Effector memory CD4-positive, alpha-beta T cell (primary cell): Measurements from ENCODE around the gene NOS3.

Experiments
- DNase-seq, 3 donors: peaks; one replicate each; pipeline ENCODE4 v3.0.0-alpha.2; 2020
- H3K27ac ChIP-seq: 2 replicates; pipeline ENCODE4 v1.7.0; 2013; ENCODE audit warnings: mild to moderate bottlenecking, low read length, moderate library complexity; ENCODE audit not compliant: insufficient read depth, poor library complexity, severe bottlenecking
- H3K27me3 ChIP-seq: replicated peaks from 2 replicates; pipeline ENCODE4 v1.7.0; 2013; ENCODE audit warnings: mild to moderate bottlenecking, low read length; ENCODE audit not compliant: insufficient read depth, control insufficient read depth, poor library complexity, severe bottlenecking
- H3K36me3 ChIP-seq: 2 replicates; pipeline ENCODE4 v1.7.0; 2013; ENCODE audit warnings: mild to moderate bottlenecking, low read length, moderate library complexity; ENCODE audit not compliant: control insufficient read depth, insufficient read depth
- H3K4me1 ChIP-seq: 2 replicates; pipeline ENCODE4 v1.7.0; 2013; ENCODE audit warnings: low read length, mild to moderate bottlenecking; ENCODE audit not compliant: control insufficient read depth, insufficient read depth, poor library complexity, severe bottlenecking
- H3K4me3 ChIP-seq: 2 replicates; pipeline ENCODE4 v1.7.0; 2013; ENCODE audit warnings: low read length, low read depth, mild to moderate bottlenecking; ENCODE audit not compliant: insufficient read depth, poor library complexity, severe bottlenecking
- H3K9me3 ChIP-seq: 2 replicates; pipeline ENCODE4 v1.7.0; 2013; ENCODE audit warnings: mild to moderate bottlenecking, low read length, moderate library complexity; ENCODE audit not compliant: control insufficient read depth

Gene NOS3

GRCh38 chr7:150973571-150974451 lies 17.0 kb upstream of the NOS3 start:
- Histone ChIP-seq H3K9me3 (no peaks in the 10 kb centered on the region), H3K27me3 (peaks cover 16% of the 10 kb centered on the region), H3K4me3 (no peak overlapping the region), H3K36me3 (no peaks in the 10 kb centered on the region), H3K4me1 (peaks cover 41% of the 10 kb centered on the region), H3K27ac (peak overlapping the region; percentile 59)
- DNase-seq: no peak

- peak overlapping the region; percentile 59 for H3K27ac ChIP-seq
- peaks cover 16% of the 10 kb centered on the region for H3K27me3 ChIP-seq
- peak overlapping the region; percentile 58 for H3K4me3 ChIP-seq
- no peaks in the 10 kb centered on the region for H3K9me3 ChIP-seq
- no peaks in the 10 kb centered on the region for H3K36me3 ChIP-seq
- H3K4me1 ChIP-seq: peaks cover 46% of the 10 kb centered on the region
- DNase-seq: peak; percentile 77 to 80 (median 78)
These were observed 16.1 kb upstream of the NOS3 start for GRCh38 chr7:150974468-150975391.

- no peak for DNase-seq
These were observed 15.1 kb upstream of the NOS3 start for GRCh38 chr7:150975536-150976319.

DNA sequence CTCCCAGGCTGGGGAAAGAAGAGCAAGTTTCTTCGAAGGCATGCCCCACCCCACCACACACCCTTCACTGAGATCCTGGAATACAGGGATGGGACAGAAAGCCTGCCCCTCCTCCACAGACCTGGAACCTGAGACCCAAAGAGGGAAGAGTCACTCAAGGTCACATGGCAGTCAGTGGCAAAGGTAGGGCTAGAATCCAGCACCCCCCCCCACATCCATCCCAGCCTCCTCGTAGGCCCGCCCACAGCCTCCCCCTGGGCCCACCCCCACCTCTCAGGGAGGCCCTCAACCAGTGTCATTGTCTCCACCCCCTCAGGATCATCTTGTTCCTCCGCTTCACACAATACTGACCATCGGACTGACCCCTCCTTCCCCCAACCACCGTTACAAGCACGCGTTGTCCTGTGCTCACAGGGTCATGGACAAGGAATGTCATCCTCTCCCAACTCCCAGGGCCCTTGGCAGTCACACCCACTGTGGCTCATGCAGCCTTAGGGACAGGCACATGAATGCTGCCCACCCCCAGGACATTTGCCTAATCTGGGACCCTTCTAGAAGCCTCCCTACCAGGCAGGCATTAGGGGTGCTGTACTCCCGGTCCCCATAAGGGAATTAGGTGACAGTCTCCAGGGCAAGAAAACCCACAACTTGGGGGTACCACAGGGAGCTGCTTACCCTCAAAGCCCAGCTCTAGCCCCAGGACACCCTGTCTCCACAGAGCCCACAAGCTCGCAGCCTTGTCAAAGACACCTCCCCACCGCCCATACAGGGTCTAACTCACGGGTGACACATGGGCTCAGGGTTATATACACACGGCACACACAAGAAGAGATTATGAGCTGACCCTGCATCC lies 14.1 kb upstream of the NOS3 start:
- no peaks in the 10 kb centered on the region for H3K36me3 ChIP-seq
- DNase-seq: no peak
- H3K4me3 ChIP-seq: peak overlapping the region; percentile 2
- peaks cover 46% of the 10 kb centered on the region for H3K4me1 ChIP-seq
- no peak overlapping the region for H3K27ac ChIP-seq
- H3K27me3 ChIP-seq: peaks cover 16% of the 10 kb centered on the region
- H3K9me3 ChIP-seq: no peaks in the 10 kb centered on the region

More at GRCh38 chr7:150975536-150976319, 15.1 kb upstream of the NOS3 start:
- Histone ChIP-seq H3K4me3 (peak overlapping the region; percentile 58), H3K4me1 (peaks cover 46% of the 10 kb centered on the region), H3K27me3 (peaks cover 16% of the 10 kb centered on the region), H3K36me3 (no peaks in the 10 kb centered on the region), H3K27ac (no peak overlapping the region), H3K9me3 (no peaks in the 10 kb centered on the region)

- no peak for DNase-seq
- Histone ChIP-seq H3K27me3 (peaks cover 16% of the 10 kb centered on the region), H3K4me3 (peak overlapping the region; percentile 2), H3K36me3 (no peaks in the 10 kb centered on the region), H3K4me1 (peaks cover 46% of the 10 kb centered on the region), H3K27ac (no peak overlapping the region), H3K9me3 (no peaks in the 10 kb centered on the region)
These were observed 13.3 kb upstream of the NOS3 start for GRCh38 chr7:150977382-150978125.

DNA sequence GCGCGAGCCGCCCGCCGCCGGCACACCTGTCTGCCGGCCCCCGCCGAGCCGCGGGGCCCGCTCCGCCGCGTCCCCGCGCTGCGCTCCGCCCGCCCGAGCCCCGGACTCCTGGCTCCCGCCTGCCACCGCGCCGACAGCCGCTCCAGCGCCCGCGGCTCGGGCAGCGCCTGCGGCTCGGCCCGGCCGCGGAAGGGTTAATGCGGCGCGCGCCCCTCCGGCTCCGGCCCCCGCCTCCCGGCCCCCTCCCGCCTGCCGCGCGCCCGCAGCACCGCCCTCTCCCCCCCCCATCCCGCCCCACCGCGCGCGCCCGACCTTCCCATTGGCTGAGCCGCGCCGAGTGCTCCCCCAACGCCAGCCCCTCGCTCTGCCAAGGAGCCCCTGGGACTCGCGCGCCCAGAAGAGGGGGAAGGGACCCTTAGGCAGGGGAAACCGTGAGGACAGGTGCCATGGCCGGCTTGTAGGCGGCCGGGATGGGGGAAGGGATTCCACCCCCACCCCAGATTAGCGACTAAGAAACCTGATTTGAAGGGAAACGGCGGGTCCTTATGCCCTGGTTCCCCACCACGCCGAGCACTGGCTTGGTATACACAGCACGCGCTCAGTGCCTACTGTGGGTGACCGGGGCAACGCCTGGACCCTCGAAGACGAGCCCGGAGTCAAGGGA lies 12.6 kb upstream of the NOS3 start, which contains the start of gene KCNH2:
Gene KCNH2, minus strand, starts transcription at position 196 of the 664 bp plus-strand sequence. CDS start 408 bp downstream, outside the sequence.
- Histone ChIP-seq H3K4me1 (peaks cover 46% of the 10 kb centered on the region), H3K36me3 (no peaks in the 10 kb centered on the region), H3K27me3 (peaks cover 16% of the 10 kb centered on the region), H3K9me3 (no peaks in the 10 kb centered on the region), H3K27ac (no peak within 1 kb of the TSS), H3K4me3 (peak within 1 kb of the TSS; percentile 50)
- DNase-seq: peak in 2 of 3 donors; percentile 24 to 27

GRCh38 chr7:150979713-150980390 lies 11.0 kb upstream of the NOS3 start:
- Histone ChIP-seq H3K27me3 (peaks cover 16% of the 10 kb centered on the region), H3K4me1 (peaks cover 35% of the 10 kb centered on the region), H3K36me3 (no peaks in the 10 kb centered on the region), H3K9me3 (no peaks in the 10 kb centered on the region), H3K4me3 (no peak overlapping the region), H3K27ac (no peak overlapping the region)
- no peak for DNase-seq

- H3K27me3 ChIP-seq: peaks cover 15% of the 10 kb centered on the region
These were observed 10.2 kb upstream of the NOS3 start for GRCh38 chr7:150980663-150981062.

More at GRCh38 chr7:150980663-150981062, 10.2 kb upstream of the NOS3 start:
- H3K4me3 ChIP-seq: no peak overlapping the region
- H3K4me1 ChIP-seq: peaks cover 29% of the 10 kb centered on the region
- DNase-seq: no peak
- no peak overlapping the region for H3K27ac ChIP-seq
- no peaks in the 10 kb centered on the region for H3K9me3 ChIP-seq
- no peaks in the 10 kb centered on the region for H3K36me3 ChIP-seq
